HG03378 (cell line): ENCODE data around the gene CITED4.

Experiments used
- ATAC-seq: cut with Tn5 transposase; IDR thresholded peaks from one replicate; pipeline ENCODE4 v1.9.1; 2021; ENCODE audit warnings: mild to moderate bottlenecking, moderate library complexity; ENCODE audit not compliant: unreplicated experiment

The CITED4 gene

GRCh38 chr1:40837601-40838000 lies 24.6 kb downstream of the CITED4 start:
- ATAC-seq = no peak

- no peak for ATAC-seq
Observed at GRCh38 chr1:40836283-40836682, 25.9 kb downstream of the CITED4 start.

GRCh38 chr1:40834968-40835545 lies 27.1 kb downstream of the CITED4 start:
- ATAC-seq = no peak

- no peak for ATAC-seq
Observed at GRCh38 chr1:40833979-40834378, 28.2 kb downstream of the CITED4 start.

- ATAC-seq = no peak
Observed at GRCh38 chr1:40831001-40831732, 31.0 kb downstream of the CITED4 start.

- ATAC-seq = no peak
Observed at GRCh38 chr1:40830419-40830943, 31.7 kb downstream of the CITED4 start.

GRCh38 chr1:40829631-40830245 lies 32.4 kb downstream of the CITED4 start:
- no peak for ATAC-seq

- no peak for ATAC-seq
Observed at GRCh38 chr1:40825996-40826395, 36.2 kb downstream of the CITED4 start.

- peak; percentile 47 for ATAC-seq
Observed at GRCh38 chr1:40825435-40825788, 36.8 kb downstream of the CITED4 start.

GRCh38 chr1:40824591-40825434 lies 37.4 kb downstream of the CITED4 start:
- no peak for ATAC-seq

- no peak for ATAC-seq
Observed at GRCh38 chr1:40823983-40824382, 38.2 kb downstream of the CITED4 start.

GRCh38 chr1:40823345-40823744 lies 38.8 kb downstream of the CITED4 start:
- no peak for ATAC-seq

- no peak for ATAC-seq
Observed at GRCh38 chr1:40822890-40823289, 39.3 kb downstream of the CITED4 start.

GRCh38 chr1:40820911-40821693 lies 41.1 kb downstream of the CITED4 start:
- no peak for ATAC-seq

- ATAC-seq = no peak
Observed at GRCh38 chr1:40820251-40820797, 41.8 kb downstream of the CITED4 start.

- no peak for ATAC-seq
Observed at GRCh38 chr1:40819101-40819500, 43.1 kb downstream of the CITED4 start.

GRCh38 chr1:40818264-40818961 lies 43.8 kb downstream of the CITED4 start:
- ATAC-seq = peak; percentile 63

- no peak for ATAC-seq
Observed at GRCh38 chr1:40817791-40818263, 44.3 kb downstream of the CITED4 start.

GRCh38 chr1:40815420-40815819 lies 46.7 kb downstream of the CITED4 start:
- no peak for ATAC-seq
